ENCODE data around the gene SLC22A23.

The SLC22A23 gene

GRCh38 chr6:3325210-3325609, 131.6 kb downstream of the SLC22A23 start:
- H3K4me1 ChIP-seq (ENCODE audit: control insufficient read depth, insufficient read depth, low read length) = 0 out of 2 replicates have a peak, but pooled peaks cover 6% of the 10 kb centered on the region
- H3K4me3 ChIP-seq (ENCODE audit: low read depth, low read length) = no peak overlapping the region
- no peaks in the 10 kb centered on the region for H3K9me3 ChIP-seq (ENCODE audit: control insufficient read depth, insufficient read depth, low read depth, low read length)
- TF ChIP-seq FEZF1 (tag by site-specific recombination; IDR thresholded peaks at IDR 0.05) = 0 out of 2 replicates have a peak, but pooled peaks have one; percentile 19
- no peak for TF ChIP-seq ZNF169 (tag by site-specific recombination; IDR thresholded peaks at IDR 0.05)
- H3K27ac ChIP-seq (ENCODE audit: extremely low read depth, low read depth, low read length) = no peak overlapping the region
- H3K36me3 ChIP-seq (ENCODE audit: control insufficient read depth in 2 of 2, insufficient read depth in 1 of 2, low read length in 2 of 2) = peaks cover 0 to 3% of the 10 kb centered on the region in 2 experiments; a peak in 1 of 3 replicates
- CTCF ChIA-PET = interaction anchor here (0.5 to 2.6 kb wide), 7 partner anchors 12 to 160 kb away, joined by 3 to 9 read pairs (median 4); no protein-coding TSS in a partner anchor
- POLR2A ChIA-PET = no interaction called here

DNA sequence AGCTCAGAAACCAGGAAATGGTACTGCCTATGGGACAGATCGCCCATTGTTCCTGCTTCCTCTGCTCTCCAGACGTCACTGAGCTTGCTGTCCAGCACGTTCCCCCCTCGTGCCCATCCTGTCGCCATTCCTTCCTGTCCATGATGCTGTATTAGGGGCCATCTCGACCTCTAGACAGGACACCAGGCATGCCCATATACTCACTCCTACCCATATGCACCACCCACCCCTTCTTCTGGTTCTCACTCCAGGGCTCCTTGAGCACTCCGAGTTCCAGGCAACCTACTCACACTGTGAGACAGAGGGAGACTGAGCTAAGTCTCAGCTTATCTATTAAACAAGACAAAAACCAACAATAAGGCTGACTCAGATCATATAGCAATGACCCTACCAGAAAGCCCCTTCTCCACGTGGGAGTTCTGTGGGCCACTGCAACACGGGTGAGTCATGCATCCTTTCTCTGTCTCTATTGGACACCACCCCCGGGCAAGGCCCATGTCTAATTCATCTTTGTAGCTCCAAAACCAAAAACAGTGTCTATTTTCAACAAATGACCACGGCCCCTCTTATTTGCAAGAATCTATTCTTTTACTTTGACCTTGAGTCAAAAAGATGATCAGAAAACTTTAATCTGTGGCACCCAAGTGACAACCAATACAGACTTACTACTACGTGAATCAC, 132.4 kb downstream of the SLC22A23 start:
- ChIA-PET CTCF (interaction anchor here (0.5 to 2.6 kb wide), 8 partner anchors 10 to 159 kb away, joined by 3 to 9 read pairs (median 4); no protein-coding TSS in a partner anchor), POLR2A (no interaction called here)
- Histone ChIP-seq H3K27ac (ENCODE audit: extremely low read depth, low read depth, low read length) (no peak overlapping the region), H3K36me3 (ENCODE audit: control insufficient read depth in 2 of 2, insufficient read depth in 1 of 2, low read length in 2 of 2) (peaks cover 0 to 3% of the 10 kb centered on the region in 2 experiments; a peak in 1 of 3 replicates), H3K4me1 (ENCODE audit: control insufficient read depth, insufficient read depth, low read length) (0 out of 2 replicates have a peak, but pooled peaks cover 6% of the 10 kb centered on the region), H3K4me3 (ENCODE audit: low read depth, low read length) (no peak overlapping the region), H3K9me3 (ENCODE audit: control insufficient read depth, insufficient read depth, low read depth, low read length) (no peaks in the 10 kb centered on the region)
- TF ChIP-seq EGR2 (tag by site-specific recombination; IDR thresholded peaks at IDR 0.05; ENCODE audit: low read depth) = peak; percentile 94
- TF ChIP-seq ZNF473 (tag by site-specific recombination; IDR thresholded peaks at IDR 0.05) = no peak
- no peak for TF ChIP-seq ZNF677 (tag by site-specific recombination; IDR thresholded peaks at IDR 0.05)
- TF ChIP-seq ZNF600 (tag by site-specific recombination; IDR thresholded peaks at IDR 0.05) = 0 out of 2 replicates have a peak, but pooled peaks have one; percentile 29
- TF ChIP-seq, protein P1, sequence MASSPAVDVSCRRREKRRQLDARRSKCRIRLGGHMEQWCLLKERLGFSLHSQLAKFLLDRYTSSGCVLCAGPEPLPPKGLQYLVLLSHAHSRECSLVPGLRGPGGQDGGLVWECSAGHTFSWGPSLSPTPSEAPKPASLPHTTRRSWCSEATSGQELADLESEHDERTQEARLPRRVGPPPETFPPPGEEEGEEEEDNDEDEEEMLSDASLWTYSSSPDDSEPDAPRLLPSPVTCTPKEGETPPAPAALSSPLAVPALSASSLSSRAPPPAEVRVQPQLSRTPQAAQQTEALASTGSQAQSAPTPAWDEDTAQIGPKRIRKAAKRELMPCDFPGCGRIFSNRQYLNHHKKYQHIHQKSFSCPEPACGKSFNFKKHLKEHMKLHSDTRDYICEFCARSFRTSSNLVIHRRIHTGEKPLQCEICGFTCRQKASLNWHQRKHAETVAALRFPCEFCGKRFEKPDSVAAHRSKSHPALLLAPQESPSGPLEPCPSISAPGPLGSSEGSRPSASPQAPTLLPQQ (tag by site-specific recombination; IDR thresholded peaks at IDR 0.05) = peak; percentile 55; the same call in 1 of the 2 replicates
- TF ChIP-seq ZBTB20 (tag by site-specific recombination; IDR thresholded peaks at IDR 0.05) = 0 out of 2 replicates have a peak, but pooled peaks have one; percentile 19
- no peak for TF ChIP-seq ZNF785 (tag by site-specific recombination; IDR thresholded peaks at IDR 0.05)
- no peak for TF ChIP-seq ZNF558 (tag by site-specific recombination; IDR thresholded peaks at IDR 0.05)
- no peak for TF ChIP-seq ZNF404 (tag by site-specific recombination; IDR thresholded peaks at IDR 0.05)
- TF ChIP-seq GFI1B (tag by site-specific recombination; IDR thresholded peaks at IDR 0.05) = no peak
- no peak for TF ChIP-seq KLF10 (tag by site-specific recombination; IDR thresholded peaks at IDR 0.05)
- TF ChIP-seq SALL2 (tag by site-specific recombination; IDR thresholded peaks at IDR 0.05; ENCODE audit: borderline replicate concordance) = no peak
- TF ChIP-seq PRDM10 (tag by site-specific recombination; IDR thresholded peaks at IDR 0.05) = peak; percentile 41; the same call in 1 of the 2 replicates
- no peak for TF ChIP-seq INSM2 (tag by site-specific recombination; IDR thresholded peaks at IDR 0.05)
- TF ChIP-seq, protein P2, sequence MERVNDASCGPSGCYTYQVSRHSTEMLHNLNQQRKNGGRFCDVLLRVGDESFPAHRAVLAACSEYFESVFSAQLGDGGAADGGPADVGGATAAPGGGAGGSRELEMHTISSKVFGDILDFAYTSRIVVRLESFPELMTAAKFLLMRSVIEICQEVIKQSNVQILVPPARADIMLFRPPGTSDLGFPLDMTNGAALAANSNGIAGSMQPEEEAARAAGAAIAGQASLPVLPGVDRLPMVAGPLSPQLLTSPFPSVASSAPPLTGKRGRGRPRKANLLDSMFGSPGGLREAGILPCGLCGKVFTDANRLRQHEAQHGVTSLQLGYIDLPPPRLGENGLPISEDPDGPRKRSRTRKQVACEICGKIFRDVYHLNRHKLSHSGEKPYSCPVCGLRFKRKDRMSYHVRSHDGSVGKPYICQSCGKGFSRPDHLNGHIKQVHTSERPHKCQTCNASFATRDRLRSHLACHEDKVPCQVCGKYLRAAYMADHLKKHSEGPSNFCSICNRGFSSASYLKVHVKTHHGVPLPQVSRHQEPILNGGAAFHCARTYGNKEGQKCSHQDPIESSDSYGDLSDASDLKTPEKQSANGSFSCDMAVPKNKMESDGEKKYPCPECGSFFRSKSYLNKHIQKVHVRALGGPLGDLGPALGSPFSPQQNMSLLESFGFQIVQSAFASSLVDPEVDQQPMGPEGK (tag by site-specific recombination; IDR thresholded peaks at IDR 0.05) = 0 out of 2 replicates have a peak, but pooled peaks have one; percentile 37
- peak; percentile 23; the same call in 1 of the 2 replicates for TF ChIP-seq GLIS1 (tag by site-specific recombination; IDR thresholded peaks at IDR 0.05)
- TF ChIP-seq ZFHX2 (tag by site-specific recombination; conservative IDR thresholded peaks at IDR 0.05) = peak; percentile 93
- peak; percentile 36; the same call in 1 of the 2 replicates for TF ChIP-seq SP7 (tag by site-specific recombination; IDR thresholded peaks at IDR 0.05)
- TF ChIP-seq ZIC2 (tag by site-specific recombination; IDR thresholded peaks at IDR 0.05) = peak; percentile 55
- no peak for TF ChIP-seq ZFP69B (tag by site-specific recombination; IDR thresholded peaks at IDR 0.05)
- TF ChIP-seq PBX3 (CRISPR knock-in tag; IDR thresholded peaks at IDR 0.05) = no peak
- no peak for TF ChIP-seq ZNF426 (tag by site-specific recombination; IDR thresholded peaks at IDR 0.05)
